HG03175 (cell line): ENCODE data around the gene DENND10.
A peak's percentile ranks its signal among the peaks of the same experiment; 100 is the strongest.
"Not testable (repeated sequence)": the region's sequence is repeated elsewhere in the genome, so short reads cannot be mapped to it uniquely, and the experiment has no call there.

Experiments used
- ATAC-seq: cut with Tn5 transposase; IDR thresholded peaks from one replicate; pipeline ENCODE4 v1.9.1; 2021; ENCODE audit warnings: mild to moderate bottlenecking, moderate library complexity; ENCODE audit not compliant: unreplicated experiment

The DENND10 gene

DNA sequence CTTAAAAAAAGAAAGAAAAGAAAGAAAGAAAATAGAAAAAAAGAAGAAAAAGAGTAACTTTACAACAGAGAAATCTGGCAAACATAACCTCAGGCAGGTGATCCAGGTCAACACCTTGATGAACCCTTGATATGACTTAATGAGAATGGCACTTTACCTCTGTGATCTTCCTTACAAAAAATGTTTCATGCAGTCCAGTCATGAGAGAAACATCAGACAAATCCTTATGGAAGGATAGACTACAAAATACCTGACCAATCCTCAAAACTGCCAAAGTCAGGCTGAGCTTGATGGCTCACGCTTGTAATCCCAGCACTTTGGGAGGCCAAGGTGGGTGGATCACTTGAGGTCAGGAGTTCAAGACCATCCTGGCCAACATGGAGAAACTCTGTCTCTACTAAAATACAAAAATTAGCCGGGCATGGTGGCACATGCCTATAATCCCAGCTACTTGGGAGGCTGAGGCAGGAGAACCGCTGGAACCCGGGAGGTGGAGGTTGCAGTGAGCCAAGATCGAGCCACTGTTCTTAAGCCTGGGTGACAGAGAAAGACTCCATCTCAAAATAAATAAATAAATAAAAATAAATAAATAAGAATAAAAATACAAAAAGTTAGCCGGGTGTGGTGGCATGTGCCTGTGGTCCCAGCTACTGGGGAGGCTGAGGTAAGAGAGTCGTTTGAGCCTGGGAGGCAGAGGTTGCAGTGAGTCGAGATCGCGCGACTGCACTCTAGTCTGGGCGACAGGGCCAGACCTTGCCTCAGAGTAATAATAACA lies 7.1 kb upstream of the DENND10 start:
- not testable (repeated sequence) for ATAC-seq

DNA sequence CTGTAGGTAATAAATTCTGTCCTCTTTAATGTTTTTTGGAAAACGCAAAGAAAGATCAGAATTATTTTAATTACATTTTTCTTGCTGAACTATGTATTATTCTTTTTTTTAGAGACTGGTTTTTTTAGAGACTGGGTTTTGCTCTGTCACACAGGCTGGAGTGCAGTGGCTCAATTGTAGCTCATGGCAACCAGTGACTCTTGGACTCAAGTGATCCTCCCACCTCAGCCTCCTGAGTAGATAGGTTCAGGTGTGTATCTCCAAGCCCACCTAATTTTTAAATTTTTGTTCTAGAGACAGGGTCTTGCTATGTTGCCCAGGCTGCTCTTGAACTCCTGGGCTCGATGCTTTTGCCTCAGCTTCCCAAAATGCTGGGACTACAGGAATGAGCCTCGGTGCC lies 5.3 kb upstream of the DENND10 start:
- no peak for ATAC-seq

DNA sequence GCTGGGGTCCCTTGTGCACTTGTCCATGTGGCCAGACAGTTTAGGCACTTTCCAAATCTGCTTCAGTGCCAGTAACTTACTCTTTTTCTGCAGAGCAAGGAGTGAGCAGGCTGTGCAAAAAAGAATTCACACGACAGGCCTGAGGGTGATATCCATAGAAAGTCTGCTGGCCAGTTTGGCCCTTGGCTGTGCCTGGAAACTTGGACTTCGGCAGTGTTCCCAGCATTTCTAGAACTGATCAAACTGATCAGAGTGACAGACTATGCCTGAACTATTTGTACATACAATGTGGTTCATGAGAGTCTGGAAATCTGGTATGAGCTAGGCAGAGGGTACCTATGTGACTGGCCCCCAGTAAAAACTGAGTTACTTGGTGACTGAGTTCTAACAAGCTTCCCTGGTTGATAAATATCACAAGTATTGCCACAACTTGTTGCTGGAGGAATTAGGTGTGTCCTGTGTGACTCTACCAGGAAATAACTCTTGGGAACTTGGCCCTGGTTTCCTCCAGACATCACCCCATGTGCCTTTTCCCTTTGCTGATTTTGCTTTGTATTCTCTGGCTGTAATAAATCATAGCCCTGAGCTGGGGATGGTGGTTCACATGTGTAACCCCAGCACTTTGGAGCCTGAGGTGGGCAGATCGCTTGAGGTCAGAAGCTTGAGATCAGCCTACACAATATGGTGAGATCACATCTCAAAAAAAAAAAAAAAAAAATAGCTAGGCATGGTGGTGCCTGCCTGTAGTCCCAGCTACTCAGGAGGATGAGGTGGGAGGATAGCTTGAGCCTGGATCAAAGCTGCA lies 3.3 kb upstream of the DENND10 start:
- ATAC-seq: no peak

DNA sequence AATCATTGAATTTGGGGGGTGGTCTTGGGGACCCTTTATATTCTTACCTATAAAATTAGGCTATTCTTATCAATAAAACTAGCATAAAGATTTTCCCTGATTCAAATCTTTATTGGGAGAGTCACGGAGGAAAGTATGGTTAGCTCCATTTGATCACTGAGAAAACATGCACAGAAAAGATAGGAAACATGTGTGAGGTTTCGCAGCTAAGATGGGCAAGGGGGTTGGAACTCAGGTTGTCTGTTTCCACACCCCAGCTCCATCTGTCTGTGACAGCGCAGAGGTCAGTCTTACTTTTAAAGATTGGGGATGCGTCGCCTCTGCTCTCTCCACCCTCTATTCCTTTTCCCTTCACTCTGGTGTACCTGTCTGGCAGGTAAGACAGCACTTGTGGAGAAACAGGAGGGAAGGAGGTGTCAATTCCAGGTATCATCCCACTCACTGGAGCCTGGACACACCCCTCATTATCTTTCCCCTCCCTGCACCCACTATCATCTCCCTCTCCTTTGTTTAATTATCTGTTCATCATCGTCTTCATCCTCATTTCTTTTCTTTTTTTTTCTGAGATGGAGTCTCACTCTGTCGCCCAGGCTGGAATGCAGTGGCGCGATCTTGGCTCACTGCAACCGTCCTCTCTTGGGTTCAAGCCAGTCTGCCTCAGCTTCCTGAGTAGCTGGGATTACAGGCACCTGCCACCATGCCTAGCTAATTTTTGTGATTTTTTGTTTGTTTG lies 2.4 kb upstream of the DENND10 start:
- no peak for ATAC-seq

DNA sequence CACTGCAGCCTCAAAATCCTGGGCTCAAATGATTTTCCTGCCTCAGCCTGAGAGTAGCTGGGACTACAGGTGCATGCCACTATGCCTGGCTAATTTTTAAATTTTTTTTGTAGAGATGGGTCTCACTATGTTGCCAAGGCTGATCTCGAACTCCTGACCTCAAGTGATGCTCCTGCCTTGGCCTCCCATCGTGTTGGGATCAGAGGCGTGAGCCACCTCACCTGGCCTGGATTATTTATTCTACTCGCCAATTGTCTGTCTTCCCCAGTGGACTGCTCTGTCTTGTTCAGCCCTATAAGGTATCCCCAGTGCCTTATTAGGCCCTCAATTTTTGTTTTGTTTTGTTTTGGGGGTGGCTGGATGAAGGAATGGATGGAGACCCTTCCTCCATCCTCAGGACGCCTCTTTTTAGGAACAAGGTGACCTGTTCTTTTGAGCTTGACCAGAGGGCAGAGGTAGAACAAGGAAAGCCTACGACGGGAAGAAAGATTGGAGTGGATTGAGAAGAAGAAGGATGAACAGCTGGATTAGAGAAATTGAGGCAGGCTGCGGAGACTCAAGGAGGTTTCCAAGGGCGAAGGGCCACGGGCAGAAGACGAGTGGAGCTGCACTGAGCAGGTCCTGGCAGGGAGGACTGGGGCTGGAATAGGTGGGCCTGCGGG lies 541 bp upstream of the DENND10 start:
- ATAC-seq: no peak

DNA sequence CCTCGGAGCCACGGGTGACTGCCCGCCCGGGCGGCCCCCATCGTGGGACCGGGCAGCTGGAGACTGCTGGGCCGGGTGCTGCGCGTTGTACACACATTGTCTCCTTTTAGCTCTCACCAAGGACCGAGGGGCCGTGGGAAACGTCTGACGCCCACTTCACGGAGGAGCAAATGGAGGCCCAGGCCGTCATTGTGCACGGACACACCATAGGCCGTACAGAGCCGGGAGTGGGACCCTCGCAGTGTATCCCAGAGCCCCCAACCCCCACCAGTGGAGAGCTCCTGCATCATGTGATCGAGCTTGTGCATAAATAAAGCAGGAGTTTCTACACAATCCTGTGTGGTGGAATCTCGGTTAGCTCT lies 722 bp downstream of the DENND10 start:
- peak; percentile 32 for ATAC-seq

DNA sequence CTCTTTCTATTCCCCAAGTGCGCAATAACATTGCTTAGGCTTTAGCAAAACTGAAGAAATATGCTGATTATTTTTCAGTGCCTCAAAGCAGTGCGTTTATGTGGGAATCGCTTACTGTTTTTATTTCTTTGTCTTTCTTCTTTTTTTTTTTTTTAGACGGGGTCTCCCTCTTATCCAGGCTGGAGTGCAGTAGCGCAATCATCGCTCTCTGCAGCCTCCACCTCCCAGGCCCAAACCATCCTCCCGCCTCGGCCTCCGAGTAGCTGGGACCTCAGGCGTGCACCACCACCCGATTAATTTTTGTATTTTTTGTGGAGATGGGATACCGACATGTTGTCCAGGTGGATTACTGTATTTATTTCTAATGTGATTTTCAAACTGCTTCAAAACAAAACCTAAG lies 1.2 kb downstream of the DENND10 start:
- ATAC-seq: no peak

DNA sequence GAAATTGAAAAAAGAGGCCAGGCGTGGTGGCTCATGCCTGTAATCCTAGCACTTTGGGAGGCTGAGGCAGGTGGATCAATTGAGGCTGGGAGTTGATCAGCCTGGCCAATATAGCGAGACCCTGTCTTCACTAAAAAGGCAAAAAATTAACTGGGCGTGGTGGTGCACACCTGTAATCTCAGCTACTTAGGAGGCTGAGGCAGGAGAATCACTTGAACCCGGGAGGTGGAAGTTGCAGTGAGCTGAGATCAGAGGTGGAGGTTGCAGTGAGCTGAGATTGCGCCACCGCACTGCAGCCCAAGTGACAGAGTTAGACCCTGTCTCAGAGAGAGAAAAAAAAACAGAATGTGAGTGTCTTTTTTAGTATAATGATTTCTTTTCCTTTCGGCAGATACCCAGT lies 2.0 kb downstream of the DENND10 start:
- not testable (repeated sequence) for ATAC-seq

DNA sequence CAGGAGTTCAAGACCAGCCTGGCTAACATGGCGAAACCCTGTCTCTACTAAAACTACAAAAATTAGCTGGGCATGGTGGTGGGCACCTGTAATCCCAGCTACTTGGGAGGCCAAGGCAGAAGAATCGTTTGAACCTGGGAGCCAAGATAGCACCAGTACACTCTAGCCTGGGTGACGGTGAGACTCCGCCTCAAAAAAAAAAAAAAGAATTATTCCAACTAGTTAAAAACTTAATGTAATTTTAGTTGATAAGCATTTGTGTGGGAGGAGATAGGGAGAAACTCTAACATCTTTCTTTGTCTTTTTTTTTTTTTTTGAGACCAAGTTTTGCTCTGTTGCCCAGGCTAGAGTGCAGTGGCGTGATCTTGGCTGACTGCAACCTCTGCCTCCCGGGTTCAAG lies 3.2 kb downstream of the DENND10 start:
- ATAC-seq: not testable (repeated sequence)

DNA sequence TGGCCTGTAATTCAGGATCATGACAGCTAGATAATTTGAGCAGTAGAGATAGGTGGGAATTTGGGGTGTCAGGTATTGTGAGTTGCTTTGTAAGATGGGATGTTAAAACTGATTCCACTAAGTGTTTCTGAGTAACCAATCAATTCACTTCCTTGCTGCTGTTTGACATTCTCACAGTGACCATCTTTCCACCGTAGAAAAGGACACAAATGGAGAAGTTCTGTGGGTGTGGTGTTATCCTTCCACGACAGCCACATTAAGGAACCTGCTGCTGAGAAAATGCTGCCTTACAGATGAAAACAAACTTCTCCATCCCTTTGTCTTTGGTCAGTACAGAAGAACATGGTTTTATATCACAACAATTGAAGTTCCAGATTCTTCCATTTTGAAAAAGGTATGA lies 3.9 kb downstream of the DENND10 start:
- ATAC-seq: not testable (repeated sequence)

DNA sequence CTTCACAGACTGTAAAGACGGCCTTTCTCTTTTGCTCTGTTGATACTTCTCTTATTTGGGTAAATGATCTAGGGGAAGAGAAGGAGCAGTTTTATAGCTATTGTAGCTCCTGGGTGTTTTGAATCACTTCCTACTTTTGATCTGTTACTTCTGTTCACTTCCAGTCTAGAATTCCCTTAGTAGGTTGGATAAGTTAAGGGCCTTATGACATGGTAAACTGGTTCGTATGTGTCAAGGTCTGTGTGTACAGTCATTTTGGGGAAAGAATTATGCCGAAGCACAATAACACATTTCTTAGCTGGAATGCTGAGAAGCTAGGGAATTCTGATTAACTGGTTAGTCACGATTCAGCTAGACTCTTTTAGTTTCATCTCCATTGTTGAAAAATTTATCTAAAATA lies 8.1 kb downstream of the DENND10 start:
- no peak for ATAC-seq

DNA sequence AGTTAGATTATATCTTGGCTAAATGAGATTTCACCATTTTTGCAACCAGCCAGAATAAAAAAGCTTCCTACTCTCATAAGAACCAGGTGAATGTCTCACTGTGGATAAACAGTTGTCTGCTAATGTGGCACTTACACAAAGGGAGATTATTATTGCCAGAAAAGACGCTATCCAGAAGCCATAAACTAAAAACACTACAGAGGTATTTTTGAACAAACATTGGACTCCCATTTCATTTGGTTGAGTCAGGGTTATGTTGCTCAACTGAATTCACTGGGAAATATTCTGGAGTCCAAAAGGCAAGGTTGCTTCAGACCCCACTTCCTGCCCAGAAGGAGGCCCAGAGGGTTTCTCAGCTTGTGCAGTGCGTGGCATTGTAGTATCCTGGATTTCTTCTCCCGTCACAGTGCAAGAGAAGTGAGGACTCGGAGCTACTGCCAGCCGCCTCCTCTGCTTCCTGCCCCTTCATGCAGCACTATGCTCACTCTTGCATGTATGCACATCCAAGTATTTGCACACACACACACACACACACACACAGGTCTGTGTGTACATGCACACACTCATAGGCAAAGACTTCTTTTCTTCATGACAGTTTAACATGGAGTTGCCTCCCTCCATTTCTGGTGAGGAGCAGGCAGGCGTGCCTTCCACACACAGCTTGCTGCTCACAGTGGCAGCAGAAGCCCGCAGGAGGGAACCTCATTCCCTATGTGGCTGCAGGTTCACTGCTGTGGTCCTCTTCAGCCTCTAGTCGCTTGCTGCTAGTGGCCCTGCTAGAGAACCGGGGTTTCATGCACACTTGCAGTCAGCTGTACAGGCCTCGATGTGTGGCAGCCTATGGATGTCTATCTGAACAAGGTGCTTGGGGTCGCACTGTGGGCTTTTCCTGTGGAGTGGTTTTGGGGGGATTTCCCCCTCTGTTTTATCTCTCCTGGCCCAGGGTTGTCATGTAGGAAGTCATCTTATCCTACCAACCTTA lies 10.1 kb downstream of the DENND10 start:
- ATAC-seq: no peak

DNA sequence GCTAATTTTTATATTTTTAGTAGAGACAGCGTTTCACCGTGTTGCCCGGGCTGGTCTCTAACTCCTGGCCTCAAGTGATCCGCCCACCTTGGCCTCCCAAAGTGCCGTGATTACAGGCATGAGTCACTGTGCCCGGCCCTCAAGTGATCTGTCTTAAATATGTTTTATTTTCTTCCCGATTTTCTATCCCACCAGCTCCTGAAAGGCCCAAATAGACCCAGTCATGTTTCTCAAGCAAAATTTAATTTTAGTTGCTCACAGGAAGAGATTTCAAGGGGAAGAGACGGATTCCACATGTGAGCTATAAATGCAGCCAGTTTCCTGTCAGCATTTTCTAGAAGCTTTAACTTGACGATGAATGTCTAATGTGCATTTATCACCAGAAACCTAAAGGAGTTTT lies 12.0 kb downstream of the DENND10 start:
- no peak for ATAC-seq

DNA sequence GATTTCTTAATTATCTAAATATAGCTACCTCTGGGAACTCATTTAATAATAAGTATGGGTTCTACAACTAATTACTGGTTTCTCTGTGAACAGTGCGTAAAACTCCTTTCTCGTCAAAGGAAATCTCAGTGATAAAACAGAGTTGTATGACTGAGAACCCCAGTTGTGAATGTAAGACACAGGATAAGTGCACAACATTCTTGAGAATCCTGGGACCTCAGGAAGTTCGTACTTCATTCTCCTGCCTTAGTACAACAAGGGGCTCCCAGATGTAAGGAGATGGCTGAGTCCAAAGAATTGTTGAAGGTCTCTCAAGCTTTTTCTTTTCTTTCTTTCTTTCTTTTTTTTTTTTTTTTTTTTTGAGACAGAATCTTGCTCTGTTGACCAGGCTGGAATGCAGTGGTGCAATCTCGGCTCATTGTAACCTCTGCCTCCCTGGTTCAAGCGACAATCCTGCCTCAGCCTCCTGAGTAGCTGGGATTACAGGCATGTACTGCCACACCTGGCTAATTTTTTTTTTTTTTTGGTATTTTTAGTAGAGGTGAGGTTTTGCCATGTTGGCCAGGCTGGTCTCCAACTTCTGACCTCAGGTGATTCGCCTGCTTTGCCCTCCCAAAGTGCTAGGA lies 12.5 kb downstream of the DENND10 start:
- no peak for ATAC-seq

DNA sequence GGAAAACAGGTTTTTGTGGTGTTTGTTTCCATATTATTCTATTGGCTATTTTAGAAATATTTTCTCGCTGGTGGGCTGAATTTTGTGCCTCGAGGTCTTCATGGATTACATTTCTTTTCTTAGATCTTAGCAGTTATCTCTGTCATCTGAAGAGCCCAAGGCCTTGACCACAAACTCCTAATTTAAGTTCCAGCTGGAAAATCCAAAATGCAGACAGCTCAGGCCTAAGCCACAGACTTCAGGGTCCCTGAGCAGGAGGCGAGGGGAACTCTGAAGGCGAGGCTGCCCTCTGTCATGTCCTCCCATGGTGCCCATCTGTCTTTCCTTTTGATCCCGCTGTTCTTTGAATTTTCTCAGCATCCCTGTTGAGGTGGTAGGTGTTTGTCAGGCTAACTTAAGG lies 14.3 kb downstream of the DENND10 start:
- no peak for ATAC-seq

DNA sequence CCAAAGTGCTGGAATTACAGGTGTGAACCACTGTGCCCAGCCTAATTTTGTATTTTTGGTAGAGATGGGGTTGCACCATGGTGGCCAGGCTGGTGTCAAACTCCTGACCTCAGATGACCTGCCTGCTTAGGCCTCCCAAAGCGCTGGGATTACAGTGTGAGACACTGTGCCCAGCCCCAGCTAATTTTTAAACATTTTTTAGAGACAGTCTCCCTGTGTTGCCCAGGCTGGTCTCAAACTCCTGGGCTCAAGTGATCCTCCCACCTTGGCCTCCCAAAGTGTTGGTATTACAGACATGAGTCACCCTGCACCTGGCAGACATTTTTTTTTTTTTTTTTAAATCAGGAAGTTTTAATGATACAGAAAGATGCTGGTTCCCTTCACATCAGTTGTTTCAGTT lies 15.5 kb downstream of the DENND10 start:
- no peak for ATAC-seq

DNA sequence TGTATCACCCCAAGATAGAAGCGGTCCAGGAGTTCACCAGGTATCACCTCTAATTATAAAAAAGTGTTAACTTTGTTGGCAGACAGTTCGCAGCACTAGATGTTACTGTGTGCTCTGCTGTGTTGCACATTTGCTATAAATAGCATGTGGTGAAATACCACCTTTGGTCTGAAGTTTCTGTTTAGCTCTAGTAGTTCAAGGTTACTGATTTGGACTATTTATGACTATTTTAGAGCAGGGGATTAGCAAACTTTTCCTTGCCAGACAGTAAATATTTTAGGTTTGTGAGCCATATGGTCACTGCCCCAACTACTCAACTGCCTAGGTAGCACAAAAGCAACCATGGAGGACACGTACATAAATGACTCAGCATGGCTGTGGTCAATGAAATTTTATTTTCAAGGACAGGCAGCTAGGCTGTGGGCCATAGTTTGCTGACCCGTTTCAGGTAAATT lies 16.5 kb downstream of the DENND10 start:
- peak; percentile 91 for ATAC-seq

DNA sequence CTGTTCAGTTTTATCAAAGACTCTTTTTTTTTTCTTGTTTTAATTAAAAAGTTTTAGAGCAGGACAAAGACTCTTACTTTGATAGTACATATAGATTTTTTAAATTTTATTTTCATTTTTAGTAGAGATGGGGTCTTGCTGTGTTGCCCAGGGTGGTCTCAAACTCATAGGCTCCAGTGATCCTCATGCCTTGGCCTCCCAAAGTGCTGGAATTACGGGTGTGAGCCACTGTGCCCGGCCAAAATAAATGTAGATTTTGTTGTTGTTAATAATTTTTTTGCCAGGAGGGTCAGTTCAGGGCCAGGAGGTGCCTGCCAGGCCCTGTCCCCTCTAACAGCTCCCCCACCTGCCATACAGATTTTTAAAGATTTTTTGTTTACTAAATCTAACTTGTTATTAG lies 17.0 kb downstream of the DENND10 start:
- ATAC-seq: no peak

DNA sequence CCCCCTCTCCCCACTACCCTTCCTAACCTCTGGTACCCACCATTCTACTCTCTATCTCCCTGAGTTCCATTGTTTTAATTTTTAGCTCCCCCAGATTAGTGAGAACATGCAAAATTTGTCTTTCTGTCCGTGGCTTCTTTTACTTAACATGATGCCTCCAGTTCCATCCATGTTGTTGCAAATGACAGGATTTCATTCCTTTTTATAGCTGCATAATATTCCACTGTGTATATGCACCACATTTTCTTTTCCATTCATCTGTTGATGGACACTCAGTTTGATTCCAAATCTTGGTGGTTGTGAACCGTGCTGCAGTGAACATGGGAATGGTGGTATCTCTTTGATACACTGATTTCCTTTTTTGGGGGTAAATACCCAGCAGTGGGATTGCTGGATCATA lies 22.0 kb downstream of the DENND10 start:
- ATAC-seq: no peak
